IPS-NIHi7 (cell line): ENCODE results near the gene GRIA1.

Source experiments
- DNase-seq: peaks from one replicate; pipeline ENCODE4 v3.0.0; 2012; ENCODE audit warnings: mixed read lengths; ENCODE audit errors: extremely low spot score

The GRIA1 gene

DNA sequence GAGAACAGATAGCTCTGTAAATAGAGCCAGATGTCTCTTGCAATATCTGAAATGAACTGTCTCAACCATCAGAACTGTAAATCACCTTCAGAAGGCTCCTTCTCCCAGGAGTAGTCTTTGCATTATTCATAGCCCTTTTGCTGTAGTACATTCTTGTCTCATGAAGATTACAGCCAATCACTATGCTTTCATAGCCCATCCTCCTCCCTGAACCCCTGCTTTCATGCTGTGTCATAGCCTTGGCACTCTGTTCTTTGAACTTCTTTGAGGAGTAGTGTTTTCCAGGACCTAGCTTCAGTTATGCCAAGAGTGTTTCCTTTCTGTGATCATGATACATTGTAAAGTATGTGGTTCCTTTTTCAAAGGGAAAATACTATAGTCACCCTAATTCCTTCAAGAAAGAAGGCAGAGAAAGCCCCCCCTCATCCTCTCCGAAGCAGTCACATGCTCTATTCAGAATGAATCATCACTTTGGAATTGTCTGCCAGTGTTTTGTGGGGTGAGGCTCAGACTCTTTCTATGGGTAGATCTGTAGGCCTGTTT, 61.1 kb downstream of the GRIA1 start:
- DNase-seq: peak; percentile 73

DNA sequence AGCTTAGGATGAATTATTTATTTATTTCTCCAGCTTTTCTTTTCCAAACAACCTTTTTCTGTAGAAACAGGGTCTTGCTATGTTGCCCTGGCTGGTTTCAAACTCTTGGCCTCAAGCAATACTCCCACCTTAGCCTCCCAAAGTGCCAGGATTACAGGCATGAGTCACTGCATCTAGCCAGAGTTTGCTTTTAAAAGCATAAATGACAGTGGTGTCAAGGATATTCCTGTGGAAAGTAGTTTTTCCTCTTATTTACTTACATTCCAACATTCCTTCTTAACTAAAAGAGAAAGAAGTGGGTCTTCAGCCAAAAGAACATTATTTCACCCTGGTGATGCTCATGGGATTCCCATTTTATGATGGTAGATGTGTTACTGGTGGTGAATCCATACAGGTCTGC, 62.4 kb downstream of the GRIA1 start:
- no peak for DNase-seq

DNA sequence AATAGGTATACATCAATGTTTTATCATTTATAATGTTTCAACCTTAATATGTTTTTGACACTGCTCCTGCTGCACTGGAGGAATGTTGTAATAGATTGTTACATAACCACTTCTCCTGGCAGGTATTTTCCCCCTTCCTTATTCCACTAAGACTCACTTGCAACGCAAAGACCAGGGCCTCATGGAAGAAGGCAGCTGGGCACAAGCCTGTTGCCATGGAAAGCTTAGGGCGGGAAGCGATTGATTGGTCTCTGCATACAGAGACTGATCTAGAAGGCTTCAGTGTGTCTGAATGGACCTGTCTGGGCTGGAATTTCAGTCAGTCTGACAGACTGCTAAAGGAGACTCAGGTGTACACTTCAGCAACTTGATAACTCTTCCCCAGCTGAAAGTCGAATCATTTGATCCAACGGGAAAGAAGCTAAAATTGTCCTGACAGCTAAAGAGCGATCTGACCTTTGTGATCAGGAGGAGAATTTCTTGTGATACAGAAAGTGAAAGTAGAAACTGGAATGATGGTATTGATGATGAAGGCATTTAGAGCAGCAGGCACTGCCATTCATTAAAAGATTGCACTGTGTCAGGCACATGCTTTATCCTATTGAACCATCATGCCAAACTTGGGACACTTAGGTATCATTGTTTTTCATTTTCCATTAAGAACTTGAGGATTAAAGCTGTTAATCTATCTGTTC, 65.1 kb downstream of the GRIA1 start:
- DNase-seq: no peak

DNA sequence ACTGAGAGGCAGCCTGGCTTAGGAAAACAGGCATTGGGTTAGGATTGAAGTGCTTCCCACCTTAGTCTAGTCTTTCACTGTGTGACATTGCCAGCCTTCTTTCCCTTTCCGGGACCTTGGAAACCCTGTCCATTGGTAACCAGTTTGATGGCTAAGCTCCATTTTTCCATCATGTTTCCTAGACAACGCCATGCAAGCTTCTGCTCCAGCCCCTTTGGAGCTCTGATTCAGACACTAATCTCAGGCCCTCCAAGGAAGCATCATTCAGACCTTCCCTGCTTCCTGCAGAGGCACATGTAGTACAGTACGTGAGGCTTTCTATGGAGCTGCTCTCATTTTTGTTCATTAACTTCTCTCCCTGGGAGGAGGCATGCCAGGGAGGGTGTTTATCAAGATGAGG, 68.5 kb downstream of the GRIA1 start:
- DNase-seq: no peak

DNA sequence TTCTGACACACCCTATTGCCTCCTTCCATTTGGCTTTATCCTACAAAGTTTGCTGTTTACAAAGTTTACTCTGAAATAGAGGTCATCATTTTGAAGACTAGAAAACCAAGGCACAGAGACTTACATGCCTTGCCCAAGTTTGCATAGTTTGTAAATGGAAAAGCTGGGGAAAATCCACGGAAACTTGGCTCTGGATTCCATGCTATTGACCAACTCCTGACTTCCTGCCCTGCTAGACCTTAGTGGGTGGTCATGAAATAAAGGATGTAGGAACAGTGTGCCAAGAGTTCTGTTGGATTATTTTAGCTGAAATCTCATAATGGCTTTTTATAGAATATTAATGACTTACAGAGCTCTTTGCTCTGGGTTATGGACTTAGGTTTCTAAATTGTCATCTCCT, 69.5 kb downstream of the GRIA1 start:
- no peak for DNase-seq

DNA sequence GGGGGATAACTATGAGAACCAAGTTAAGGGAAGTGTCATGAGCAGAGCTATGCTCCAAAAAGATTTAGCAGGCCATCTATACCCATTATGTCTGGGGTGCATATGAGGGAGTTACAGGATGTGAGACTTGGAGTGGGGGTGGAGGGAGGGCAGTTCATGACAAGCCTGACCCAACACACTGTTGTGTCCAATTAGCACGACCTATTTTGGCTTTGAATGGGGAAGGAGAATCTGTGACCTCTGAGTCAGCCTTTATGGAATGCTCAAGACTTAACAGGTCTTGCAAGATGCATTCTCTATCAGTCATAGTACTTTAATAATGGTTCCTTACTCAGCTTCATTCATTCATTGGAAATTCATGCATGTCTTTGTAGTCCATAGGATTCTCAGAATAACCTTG, 71.7 kb downstream of the GRIA1 start:
- DNase-seq: no peak

DNA sequence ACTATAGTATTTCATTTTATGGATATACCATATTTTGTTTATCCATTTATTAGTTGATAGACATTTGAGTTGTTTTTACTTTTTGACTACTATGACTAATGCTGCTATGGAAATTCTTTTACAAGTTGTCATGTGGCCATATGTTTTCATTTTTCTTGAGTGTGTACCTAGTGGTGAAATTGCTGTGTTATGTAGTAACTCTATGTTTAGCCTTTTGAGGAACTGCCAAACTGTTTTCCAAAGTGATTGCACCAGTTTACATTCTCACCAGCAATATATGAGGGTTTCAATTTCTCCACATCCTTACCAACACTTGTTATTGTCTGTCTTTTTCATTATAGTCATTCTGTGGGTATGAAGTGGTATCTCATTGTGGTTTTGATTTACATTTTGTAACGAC, 75.4 kb downstream of the GRIA1 start:
- DNase-seq: no peak

DNA sequence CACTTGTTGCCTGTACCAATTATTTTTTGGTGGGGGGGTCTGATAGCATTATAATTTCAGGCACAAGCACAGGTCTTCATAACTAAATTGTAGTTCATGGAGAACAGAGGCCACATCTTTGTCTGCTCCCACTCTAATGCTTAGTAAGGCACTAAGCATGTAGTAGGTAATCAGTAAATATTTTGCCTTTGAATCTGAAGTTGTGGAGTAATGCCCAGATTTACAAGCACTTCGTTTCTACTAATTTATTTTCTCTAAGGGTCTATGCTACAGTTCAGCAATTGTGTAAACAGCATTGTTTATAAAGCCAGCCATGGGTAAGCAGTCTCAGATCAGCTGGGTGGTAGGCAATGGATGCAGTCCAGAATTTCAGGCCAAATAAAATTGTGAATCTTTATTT, 78.6 kb downstream of the GRIA1 start:
- no peak for DNase-seq

DNA sequence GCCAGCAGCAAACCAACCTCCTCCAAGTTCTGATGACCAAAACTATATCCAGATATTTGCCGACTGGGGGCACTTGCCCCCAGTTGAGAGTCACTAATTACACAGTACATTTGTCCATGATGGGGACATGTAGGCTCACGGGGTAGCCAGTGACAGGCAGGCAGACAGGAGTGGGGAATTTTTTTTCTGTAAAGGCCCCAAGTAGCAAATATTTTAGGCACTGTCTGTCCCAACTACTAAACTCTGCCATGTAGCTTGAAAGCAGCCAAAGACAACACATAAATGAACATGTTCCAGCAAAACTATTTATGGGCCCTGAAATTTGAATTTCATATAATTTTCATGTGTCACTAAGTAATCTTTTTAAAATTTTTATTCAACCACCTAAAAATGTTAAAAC, 80.7 kb downstream of the GRIA1 start:
- DNase-seq: no peak

DNA sequence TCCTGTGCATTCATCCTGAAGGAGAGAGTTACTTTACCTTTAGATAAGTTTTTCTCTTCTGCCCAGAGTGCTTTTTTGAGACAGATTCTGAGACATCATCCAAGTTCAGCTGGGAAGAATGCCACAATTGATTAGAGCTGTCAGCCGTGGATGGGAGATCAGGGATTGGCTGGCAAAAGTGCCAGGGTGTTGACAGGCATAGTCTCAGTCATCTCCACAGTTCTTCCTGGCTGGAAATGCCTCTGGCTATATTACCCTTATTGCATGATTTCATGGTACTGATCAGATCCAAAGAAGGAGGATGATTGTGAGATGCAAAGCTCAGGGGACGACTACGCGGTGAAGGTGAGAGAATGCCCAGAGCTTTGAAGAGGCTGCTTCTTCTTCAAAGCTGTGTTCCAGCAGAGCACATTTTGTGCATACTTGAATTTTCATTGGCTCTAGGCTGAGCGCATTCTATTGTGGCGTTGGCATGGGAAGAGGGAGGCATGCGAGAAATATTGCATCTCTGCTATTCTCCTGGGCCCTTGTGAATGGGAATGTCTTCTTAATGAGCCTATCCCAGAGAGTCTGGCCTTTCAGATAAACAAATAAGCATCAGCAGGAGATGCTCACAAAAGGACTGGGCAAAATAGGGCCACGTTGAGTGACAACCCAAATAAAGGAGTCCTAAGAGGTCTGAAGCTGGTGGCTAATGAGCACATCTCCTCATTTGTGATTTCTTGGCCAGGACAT, 82.1 kb downstream of the GRIA1 start:
- no peak for DNase-seq

DNA sequence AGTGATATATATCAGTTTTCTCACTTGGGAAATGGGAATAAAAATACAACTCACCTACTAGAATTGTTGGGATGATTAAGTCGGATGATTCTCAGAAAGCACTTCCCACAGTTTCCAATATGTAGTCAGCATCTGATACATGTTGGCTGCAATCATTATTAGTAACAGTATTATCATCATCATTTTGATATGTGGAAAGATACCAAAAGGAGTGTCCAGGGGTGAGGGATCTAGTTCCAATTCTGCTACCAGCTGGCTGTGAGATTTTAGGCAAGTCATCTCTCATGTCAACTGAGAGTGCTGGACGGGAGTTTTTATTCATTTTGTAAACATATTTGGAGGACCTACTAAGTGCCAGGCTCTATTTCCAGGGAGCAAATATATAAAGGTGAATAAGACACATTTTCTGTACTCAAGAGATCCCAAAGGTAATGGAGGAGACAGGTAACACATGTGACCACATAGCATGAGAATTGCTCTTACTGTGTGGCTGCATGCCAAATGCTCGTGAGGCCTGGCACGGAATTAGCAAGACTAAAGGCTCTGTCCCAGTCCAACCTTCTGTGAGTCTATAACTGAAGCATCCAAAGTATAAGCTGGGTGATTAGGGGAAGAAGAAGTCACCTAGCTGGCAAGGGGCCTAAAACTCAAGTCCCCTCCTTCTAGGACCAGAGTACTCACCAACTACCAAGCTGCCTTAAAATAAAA, 83.0 kb downstream of the GRIA1 start:
- no peak for DNase-seq

DNA sequence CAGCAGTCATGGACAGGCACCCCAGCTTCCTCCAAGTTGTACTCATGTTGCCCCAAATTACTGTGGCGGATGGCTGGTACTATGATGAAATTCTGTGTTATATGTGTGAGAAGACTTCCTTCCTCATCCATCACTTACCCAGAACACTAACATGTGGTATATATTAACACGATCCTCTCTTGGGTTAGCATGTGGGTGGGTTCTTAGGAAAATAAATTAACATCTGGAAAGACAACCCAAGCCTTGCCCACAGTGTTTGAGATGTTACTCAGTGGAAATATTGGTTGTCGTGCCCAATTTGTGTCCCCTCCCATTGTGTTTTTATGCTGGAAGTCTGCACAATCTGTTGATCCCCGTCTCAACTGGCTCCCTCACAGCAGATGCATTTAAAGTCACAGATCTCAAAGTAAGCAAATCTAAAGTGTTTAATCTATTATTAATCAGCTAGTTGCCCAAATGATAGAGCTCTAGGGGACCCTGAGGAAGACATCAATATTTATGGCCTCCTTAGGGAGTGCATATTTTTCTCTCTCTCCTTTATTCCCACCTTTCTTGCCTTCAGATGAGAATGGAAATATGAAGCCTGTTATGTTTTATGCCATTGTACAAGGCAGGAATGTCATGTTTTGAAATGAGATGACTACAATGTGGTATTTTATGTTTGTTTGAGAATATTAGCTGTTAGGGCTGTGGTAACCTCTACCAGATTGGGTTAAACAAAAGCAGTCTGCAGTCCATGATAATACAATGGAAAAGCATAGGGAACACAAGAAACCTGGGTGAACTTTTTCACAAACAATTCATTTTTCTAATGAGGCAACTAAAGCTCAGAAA, 93.9 kb downstream of the GRIA1 start:
- DNase-seq: no peak

DNA sequence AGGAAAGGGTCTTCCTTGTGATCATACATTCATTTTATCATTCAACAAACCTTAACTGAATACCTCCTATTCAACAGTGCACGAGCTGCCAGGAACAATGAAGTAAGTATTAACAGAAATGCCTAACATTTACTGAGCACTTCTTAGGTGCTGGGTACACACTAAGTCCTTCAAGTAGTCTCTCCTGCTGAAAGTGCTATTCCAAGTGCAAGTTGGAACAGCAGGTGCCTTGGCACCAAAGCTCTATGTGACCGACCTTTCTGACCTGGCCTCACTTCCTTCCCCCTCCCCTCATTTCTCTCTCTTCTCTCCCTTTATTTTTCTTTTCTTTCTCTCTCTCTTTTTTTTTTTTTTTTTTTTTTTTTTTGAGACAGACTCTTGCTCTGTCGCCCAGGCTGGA, 94.5 kb downstream of the GRIA1 start:
- no peak for DNase-seq

DNA sequence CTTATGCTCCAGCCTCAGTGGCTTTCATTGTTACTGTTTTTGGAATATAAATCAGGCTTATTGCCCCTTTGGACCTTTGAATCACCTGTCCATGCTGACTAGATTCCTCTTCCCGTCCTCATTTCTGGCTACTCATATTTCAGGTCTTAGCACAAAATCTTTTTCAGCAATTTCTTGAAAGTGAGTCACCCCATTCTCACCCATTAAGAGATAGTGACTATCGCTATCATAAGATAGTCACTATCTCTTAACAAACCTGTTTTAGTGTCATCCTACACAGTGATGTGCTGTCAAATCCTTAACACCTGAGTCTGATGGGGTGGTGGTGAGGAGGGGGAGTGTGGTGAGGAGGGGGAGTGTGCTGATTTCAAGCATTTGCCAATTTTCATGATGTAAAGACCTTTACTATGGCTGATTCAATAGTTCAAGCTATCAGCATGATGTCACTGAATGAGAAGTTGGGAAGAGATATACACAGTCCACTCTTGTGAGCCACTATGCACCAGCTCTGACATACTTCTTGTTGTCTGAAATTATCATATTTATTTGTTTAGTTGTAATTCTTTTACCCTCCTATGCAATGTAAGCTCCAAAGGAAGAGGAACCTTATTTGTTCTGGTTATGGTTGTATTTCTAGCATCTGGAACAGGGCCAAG, 95.3 kb downstream of the GRIA1 start:
- DNase-seq: no peak

DNA sequence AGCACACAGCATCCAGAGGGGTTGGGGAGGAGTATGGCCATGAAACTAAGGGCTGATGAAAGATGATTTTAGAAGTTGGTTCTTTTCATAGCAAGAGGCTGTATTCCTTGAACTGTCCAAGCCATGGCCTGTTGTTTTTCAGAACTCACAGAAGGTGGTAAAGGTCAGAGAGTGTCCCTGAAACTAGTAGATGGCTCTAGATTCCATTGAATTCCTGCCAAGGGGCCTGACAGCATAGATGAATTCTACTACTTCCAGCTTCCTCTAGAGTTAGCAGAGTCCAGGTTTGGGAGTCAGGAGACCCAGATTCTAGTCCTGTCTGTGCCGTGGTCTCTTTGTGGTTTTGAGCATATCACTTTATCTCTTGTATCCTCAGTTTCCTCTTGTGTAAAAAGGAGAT, 101.6 kb downstream of the GRIA1 start:
- DNase-seq: no peak

DNA sequence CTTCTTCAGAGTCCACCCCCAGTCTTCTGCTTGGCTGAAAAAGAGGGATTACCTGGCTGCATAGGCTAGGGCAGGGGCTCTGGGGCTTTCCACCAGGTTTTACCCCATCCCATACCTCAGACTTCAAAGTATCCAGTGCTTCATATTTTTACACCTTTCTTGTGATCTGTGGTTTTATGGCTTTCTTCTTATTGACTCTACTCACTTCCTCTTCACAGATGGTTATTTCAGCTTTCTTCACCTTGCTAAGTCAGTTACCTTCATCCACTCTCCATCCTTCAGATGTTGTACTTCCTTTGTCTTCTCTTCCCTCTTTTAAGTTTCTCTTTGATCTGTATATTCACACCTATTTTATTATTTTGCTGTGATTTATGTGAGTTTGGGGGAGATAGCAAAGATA, 104.3 kb downstream of the GRIA1 start:
- DNase-seq: no peak

DNA sequence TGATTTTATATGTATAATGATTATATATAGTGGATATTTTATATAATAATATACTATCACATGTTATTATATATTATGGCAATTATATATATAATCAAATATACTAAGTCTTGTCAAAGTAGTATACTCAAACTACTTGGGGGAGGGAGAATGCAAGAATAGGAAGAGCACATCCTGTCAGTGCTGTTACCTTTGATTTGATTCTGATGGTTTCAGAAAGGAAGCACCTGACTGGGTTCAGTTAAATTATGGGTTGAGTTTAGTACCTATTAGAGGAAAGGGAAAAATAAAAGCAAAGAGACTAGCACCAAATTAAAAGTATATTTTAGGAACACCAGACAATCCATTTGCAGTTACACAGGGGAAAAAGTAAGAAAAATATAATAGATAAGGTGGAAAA, 107.6 kb downstream of the GRIA1 start:
- DNase-seq: no peak

DNA sequence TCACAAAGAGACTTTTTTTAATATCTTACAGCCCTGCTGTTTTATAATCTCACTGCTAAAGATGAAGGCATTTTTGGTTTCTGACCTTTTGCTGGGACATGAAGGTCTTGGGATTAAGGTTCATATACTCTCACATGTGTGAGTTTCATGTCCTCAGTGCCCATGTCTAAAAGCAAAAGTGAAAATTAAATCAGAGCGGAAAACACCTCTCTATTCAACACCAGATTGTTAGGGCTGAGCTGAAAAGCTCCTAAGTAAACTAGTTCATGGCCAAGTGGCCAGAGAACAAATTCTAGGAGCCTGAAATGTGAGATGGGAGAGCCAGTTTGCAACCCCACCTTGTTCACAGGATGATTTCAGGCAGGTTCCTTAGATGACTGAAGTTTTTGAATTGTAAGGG, 110.9 kb downstream of the GRIA1 start:
- DNase-seq: no peak

DNA sequence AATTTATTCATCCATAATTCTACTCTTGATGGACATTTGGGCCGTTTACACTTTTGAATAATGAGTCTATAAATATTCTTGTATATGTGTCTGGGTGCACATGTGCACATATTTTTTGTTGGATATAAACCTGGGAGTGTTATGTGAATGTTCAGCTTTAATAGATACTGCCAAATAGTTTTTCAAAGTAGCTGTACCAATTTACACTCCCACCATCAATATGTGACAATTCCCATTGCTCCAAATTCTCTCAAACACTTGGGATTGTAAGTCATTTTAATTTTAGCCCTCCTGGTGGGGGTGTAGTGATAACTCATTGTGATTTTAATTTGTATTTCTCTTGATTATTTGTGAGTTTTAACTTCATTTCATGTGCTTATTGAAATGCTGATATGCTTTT, 114.9 kb downstream of the GRIA1 start:
- DNase-seq: no peak

DNA sequence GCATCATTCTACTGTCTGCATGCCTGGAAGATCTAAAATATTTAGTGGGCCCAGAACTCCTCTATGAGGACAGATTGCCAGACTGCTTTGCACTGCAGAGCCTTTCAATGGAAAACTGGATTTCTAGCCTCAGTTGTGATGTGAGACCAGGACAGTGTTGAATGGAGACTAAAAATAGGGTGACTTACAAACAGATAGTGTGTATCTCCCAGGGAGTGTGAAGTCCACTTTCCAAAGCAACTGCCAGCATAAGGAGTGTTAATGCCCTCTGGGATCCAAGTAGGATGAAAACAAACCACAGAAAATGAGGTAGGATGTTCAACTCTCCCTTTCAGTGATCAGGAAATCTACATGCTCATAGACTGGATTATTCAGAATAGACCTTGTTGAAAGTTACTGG, 119.5 kb downstream of the GRIA1 start:
- no peak for DNase-seq

DNA sequence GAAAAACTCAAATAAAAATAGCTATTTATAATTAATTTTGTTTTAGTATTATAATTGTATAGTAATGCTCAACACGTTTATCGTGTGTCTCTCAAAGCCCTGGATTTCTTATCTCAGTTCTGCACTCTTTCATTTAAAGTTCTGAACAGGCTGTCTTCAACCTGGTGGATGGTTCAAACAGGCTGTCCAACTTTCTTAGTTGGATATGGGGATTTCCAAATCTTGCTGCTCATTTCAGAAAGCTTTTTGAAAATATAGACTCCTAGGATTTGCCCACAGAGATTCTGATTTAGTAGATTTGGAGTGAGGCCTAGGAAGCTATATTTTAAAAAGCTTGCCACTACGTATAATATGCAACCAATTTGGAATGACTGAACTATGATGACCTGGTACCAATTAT, 120.3 kb downstream of the GRIA1 start:
- DNase-seq: no peak
